ENCODE data around the gene OR10H4. TPM values are rescaled to one million over a fixed set of nuclear protein-coding genes. Genes with fewer than 3 reads are reported as not detected.
"Not testable (repeated sequence)": the region's sequence is repeated elsewhere in the genome, so short reads cannot be mapped to it uniquely, and the experiment has no call there.

The OR10H4 gene
- polyA plus RNA-seq, 1 donor: not detected

DNA sequence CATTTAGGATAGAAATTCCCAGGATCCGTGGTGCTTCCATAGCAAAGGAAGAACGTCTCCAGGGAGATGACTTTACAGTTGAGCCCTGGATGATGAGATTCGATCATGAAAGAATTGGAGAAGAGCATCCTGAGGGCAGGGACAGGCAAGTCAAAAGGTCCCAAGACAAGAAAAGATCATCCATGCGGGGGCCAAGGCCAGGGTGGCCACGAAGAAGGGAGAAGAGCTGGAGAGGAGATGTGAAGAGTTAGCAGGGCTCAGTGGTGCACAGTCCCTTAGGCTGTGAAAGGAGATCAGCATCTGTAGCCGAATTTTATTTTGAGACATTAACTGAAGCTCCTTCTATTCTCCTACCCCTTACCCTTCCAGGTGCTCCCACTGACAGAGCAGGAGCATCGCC, 28.9 kb downstream of the OR10H4 start:
- no peaks in the 10 kb centered on the region for H3K9me3 ChIP-seq (ENCODE audit: control insufficient read depth, low read depth, low read length)
- H3K36me3 ChIP-seq (ENCODE audit: control insufficient read depth, insufficient read depth, low read length): no peaks in the 10 kb centered on the region
- no peak for DNase-seq
- H3K4me3 ChIP-seq (ENCODE audit: low read length): no peak overlapping the region
- H3K27ac ChIP-seq (ENCODE audit: low read length): no peak overlapping the region
- WGBS (ENCODE audit: insufficient coverage, low lambda C conversion rate): no CpG with 5 or more reads among the region's 7 CpGs
- H3K4me1 ChIP-seq (ENCODE audit: control insufficient read depth, insufficient read depth, low read length): no peaks in the 10 kb centered on the region
- H3K27me3 ChIP-seq (ENCODE audit: control insufficient read depth, insufficient read depth, low read length): no peaks in the 10 kb centered on the region

GRCh38 chr19:15979293-15979692, 30.5 kb downstream of the OR10H4 start:
- H3K4me1 ChIP-seq (ENCODE audit: control insufficient read depth, insufficient read depth, low read length): no peaks in the 10 kb centered on the region
- no peaks in the 10 kb centered on the region for H3K27me3 ChIP-seq (ENCODE audit: control insufficient read depth, insufficient read depth, low read length)
- H3K4me3 ChIP-seq (ENCODE audit: low read length): no peak overlapping the region
- no CpG with 5 or more reads among the region's 4 CpGs for WGBS (ENCODE audit: insufficient coverage, low lambda C conversion rate)
- no peaks in the 10 kb centered on the region for H3K36me3 ChIP-seq (ENCODE audit: control insufficient read depth, insufficient read depth, low read length)
- no peaks in the 10 kb centered on the region for H3K9me3 ChIP-seq (ENCODE audit: control insufficient read depth, low read depth, low read length)
- no peak for DNase-seq
- H3K27ac ChIP-seq (ENCODE audit: low read length): no peak overlapping the region

- H3K27ac ChIP-seq (ENCODE audit: low read length); H3K4me3 ChIP-seq (ENCODE audit: low read length): not testable (repeated sequence)
- no CpG with 5 or more reads among the region's 6 CpGs for WGBS (ENCODE audit: insufficient coverage, low lambda C conversion rate)
Observed at GRCh38 chr19:15985831-15986230, 37.0 kb downstream of the OR10H4 start.

DNA sequence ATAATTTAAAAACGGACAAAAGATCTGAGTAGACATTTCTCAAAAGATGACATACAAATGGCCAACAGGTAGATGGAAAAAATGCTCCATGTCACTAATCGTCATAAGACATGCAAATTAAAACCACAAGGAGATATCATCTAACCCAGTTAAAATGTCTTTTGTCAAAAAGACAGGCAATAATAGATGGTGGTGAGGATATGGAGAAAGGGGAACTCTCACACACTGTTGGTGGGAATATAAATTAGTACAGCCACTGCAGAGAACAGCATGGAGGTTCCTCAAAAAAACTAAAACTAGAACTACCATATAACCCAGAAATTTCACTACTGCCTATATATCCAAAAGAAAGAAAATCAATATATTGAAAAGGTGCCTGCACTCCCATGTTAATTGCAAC, 37.9 kb downstream of the OR10H4 start:
- no peak overlapping the region for H3K4me3 ChIP-seq (ENCODE audit: low read length)
- no peaks in the 10 kb centered on the region for H3K4me1 ChIP-seq (ENCODE audit: control insufficient read depth, insufficient read depth, low read length)
- H3K36me3 ChIP-seq (ENCODE audit: control insufficient read depth, insufficient read depth, low read length): no peaks in the 10 kb centered on the region
- no peak for DNase-seq
- no peaks in the 10 kb centered on the region for H3K27me3 ChIP-seq (ENCODE audit: control insufficient read depth, insufficient read depth, low read length)
- 93% methylated on average over 2 of the region's 2 CpGs for WGBS (ENCODE audit: insufficient coverage, low lambda C conversion rate)
- H3K9me3 ChIP-seq (ENCODE audit: control insufficient read depth, low read depth, low read length): peaks cover 5% of the 10 kb centered on the region
- no peak overlapping the region for H3K27ac ChIP-seq (ENCODE audit: low read length)

More at GRCh38 chr19:15985831-15986230, 37.0 kb downstream of the OR10H4 start:
- not testable (repeated sequence) for DNase-seq; H3K9me3 ChIP-seq (ENCODE audit: control insufficient read depth, low read depth, low read length); H3K27me3 ChIP-seq (ENCODE audit: control insufficient read depth, insufficient read depth, low read length); H3K36me3 ChIP-seq (ENCODE audit: control insufficient read depth, insufficient read depth, low read length); H3K4me1 ChIP-seq (ENCODE audit: control insufficient read depth, insufficient read depth, low read length)

DNA sequence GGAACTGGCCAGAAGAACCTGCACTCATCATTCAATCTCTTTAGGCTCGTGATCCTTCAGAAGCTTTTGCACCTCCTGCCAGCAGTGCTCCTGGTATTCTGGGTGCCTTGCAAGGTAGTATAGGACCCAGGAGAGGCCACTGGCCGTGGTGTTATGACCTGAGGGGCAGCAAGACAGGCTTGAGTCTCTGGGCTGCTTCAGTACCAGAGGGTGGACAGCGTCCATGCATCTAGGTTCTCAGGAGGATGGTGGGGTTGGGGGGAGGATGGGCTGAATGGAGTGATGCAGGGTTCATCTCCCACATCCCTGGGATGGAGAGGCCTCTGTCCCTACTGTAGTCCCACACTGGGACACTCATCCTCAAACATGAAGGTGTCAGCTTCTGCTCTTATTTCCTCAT, 41.1 kb downstream of the OR10H4 start:
- no peaks in the 10 kb centered on the region for H3K27me3 ChIP-seq (ENCODE audit: control insufficient read depth, insufficient read depth, low read length)
- no peak overlapping the region for H3K27ac ChIP-seq (ENCODE audit: low read length)
- no peaks in the 10 kb centered on the region for H3K4me1 ChIP-seq (ENCODE audit: control insufficient read depth, insufficient read depth, low read length)
- no peak overlapping the region for H3K4me3 ChIP-seq (ENCODE audit: low read length)
- H3K36me3 ChIP-seq (ENCODE audit: control insufficient read depth, insufficient read depth, low read length): no peaks in the 10 kb centered on the region
- no peak for DNase-seq
- peaks cover 5% of the 10 kb centered on the region for H3K9me3 ChIP-seq (ENCODE audit: control insufficient read depth, low read depth, low read length)
- WGBS (ENCODE audit: insufficient coverage, low lambda C conversion rate): no CpG with 5 or more reads among the region's 3 CpGs

- no peaks in the 10 kb centered on the region for H3K36me3 ChIP-seq (ENCODE audit: control insufficient read depth, insufficient read depth, low read length)
- no peak overlapping the region for H3K4me3 ChIP-seq (ENCODE audit: low read length)
- H3K27ac ChIP-seq (ENCODE audit: low read length): no peak overlapping the region
- DNase-seq: no peak
- no peaks in the 10 kb centered on the region for H3K27me3 ChIP-seq (ENCODE audit: control insufficient read depth, insufficient read depth, low read length)
- H3K4me1 ChIP-seq (ENCODE audit: control insufficient read depth, insufficient read depth, low read length): no peaks in the 10 kb centered on the region
- peaks cover 5% of the 10 kb centered on the region for H3K9me3 ChIP-seq (ENCODE audit: control insufficient read depth, low read depth, low read length)
Observed at GRCh38 chr19:15991602-15992001, 42.8 kb downstream of the OR10H4 start.

GRCh38 chr19:15992014-15992413, 43.2 kb downstream of the OR10H4 start:
- H3K36me3 ChIP-seq (ENCODE audit: control insufficient read depth, insufficient read depth, low read length): no peaks in the 10 kb centered on the region
- H3K4me1 ChIP-seq (ENCODE audit: control insufficient read depth, insufficient read depth, low read length): no peaks in the 10 kb centered on the region
- no peak overlapping the region for H3K27ac ChIP-seq (ENCODE audit: low read length)
- DNase-seq: peak in 1 of 2 donors; percentile 28
- WGBS (ENCODE audit: insufficient coverage, low lambda C conversion rate): no CpG with 5 or more reads among the region's 5 CpGs
- no peak overlapping the region for H3K4me3 ChIP-seq (ENCODE audit: low read length)
- peaks cover 5% of the 10 kb centered on the region for H3K9me3 ChIP-seq (ENCODE audit: control insufficient read depth, low read depth, low read length)
- H3K27me3 ChIP-seq (ENCODE audit: control insufficient read depth, insufficient read depth, low read length): no peaks in the 10 kb centered on the region

GRCh38 chr19:15995536-15995935, 46.7 kb downstream of the OR10H4 start:
- no peaks in the 10 kb centered on the region for H3K36me3 ChIP-seq (ENCODE audit: control insufficient read depth, insufficient read depth, low read length)
- H3K27ac ChIP-seq (ENCODE audit: low read length): no peak overlapping the region
- H3K27me3 ChIP-seq (ENCODE audit: control insufficient read depth, insufficient read depth, low read length): no peaks in the 10 kb centered on the region
- H3K4me1 ChIP-seq (ENCODE audit: control insufficient read depth, insufficient read depth, low read length): no peaks in the 10 kb centered on the region
- no peak for DNase-seq
- no CpG with 5 or more reads among the region's 6 CpGs for WGBS (ENCODE audit: insufficient coverage, low lambda C conversion rate)
- H3K9me3 ChIP-seq (ENCODE audit: control insufficient read depth, low read depth, low read length): peaks cover 5% of the 10 kb centered on the region
- no peak overlapping the region for H3K4me3 ChIP-seq (ENCODE audit: low read length)

DNA sequence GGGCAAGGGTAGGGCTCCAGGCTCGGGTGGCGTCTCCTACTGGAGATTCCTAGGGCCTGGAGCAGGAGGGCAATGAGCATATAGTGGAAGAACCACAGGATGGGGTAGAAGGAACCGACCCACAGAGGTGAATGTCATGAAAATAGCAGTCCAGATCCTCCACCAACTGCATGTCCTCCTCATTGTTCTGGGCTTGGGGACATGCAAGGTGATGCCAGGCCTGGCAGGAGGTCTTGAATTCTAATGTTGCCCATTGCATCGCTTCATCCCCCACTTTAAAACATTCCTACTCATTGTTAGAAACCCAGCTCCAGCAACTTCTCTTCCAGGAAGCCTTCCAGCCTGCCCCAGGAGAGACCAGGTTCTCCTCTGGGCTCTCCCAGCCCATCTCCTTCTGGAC, 49.4 kb downstream of the OR10H4 start:
- Histone ChIP-seq H3K4me1 (ENCODE audit: control insufficient read depth, insufficient read depth, low read length) (peaks cover 6% of the 10 kb centered on the region), H3K27me3 (ENCODE audit: control insufficient read depth, insufficient read depth, low read length) (no peaks in the 10 kb centered on the region), H3K9me3 (ENCODE audit: control insufficient read depth, low read depth, low read length) (no peaks in the 10 kb centered on the region), H3K27ac (ENCODE audit: low read length) (no peak overlapping the region), H3K4me3 (ENCODE audit: low read length) (no peak overlapping the region), H3K36me3 (ENCODE audit: control insufficient read depth, insufficient read depth, low read length) (no peaks in the 10 kb centered on the region)
- no CpG with 5 or more reads among the region's 4 CpGs for WGBS (ENCODE audit: insufficient coverage, low lambda C conversion rate)
- DNase-seq: no peak

Other genes with a start within 250 kb of the OR10H4 start
- not detected for gene OR10H2, start 221.0 kb upstream of the OR10H4 start, polyA plus RNA-seq
- not detected for gene OR10H3, start 211.0 kb upstream of the OR10H4 start, polyA plus RNA-seq
- not detected for gene OR10H5, start 161.3 kb upstream of the OR10H4 start, polyA plus RNA-seq
- gene OR10H1, start 133.3 kb upstream of the OR10H4 start, polyA plus RNA-seq: not detected
- gene CYP4F2, start 50.9 kb upstream of the OR10H4 start, polyA plus RNA-seq: 1.6 TPM
- 0.18 TPM for gene CYP4F11, start 14.5 kb upstream of the OR10H4 start, polyA plus RNA-seq
- gene TPM4, start 127.5 kb downstream of the OR10H4 start, polyA plus RNA-seq: 223 TPM
- 74.1 TPM for gene RAB8A, start 162.9 kb downstream of the OR10H4 start, polyA plus RNA-seq
- gene HSH2D, start 194.7 kb downstream of the OR10H4 start, polyA plus RNA-seq: 15.4 TPM
- gene CIB3, start 224.5 kb downstream of the OR10H4 start, polyA plus RNA-seq: not detected
- gene FAM32A, start 236.4 kb downstream of the OR10H4 start, polyA plus RNA-seq: 90.1 TPM
- gene AP1M1, start 248.9 kb downstream of the OR10H4 start, polyA plus RNA-seq: 32.8 TPM